Suprapubic skin (tissue), 4 donors: ENCODE data around the gene INTS6L.

Experiments
- POLR2A ChIP-seq, 2 donors: fragments of 450-650 bp; IDR thresholded peaks; one replicate each; pipeline ENCODE4 v1.6.1; 2017; ENCODE audit warnings: antibody characterized with exemption in 2 of 2, mild to moderate bottlenecking in 2 of 2, moderate library complexity in 2 of 2
- POLR2AphosphoS5 ChIP-seq, 3 donors: sonication (generic); formaldehyde crosslinking; IDR thresholded peaks; one replicate each; pipeline ENCODE4 v1.6.1; 2017; ENCODE audit warnings: antibody characterized with exemption in 3 of 3
- TF ChIP-seq, protein P1 (sequence below), 2 donors: fragments of 200-600 bp in 1 of 2; fragments of 450-650 bp in 1 of 2; sonication (generic) in 1 of 2; IDR thresholded peaks; one replicate each; pipeline ENCODE4 v1.5.1; 2016 to 2019; ENCODE audit warnings: antibody characterized with exemption in 2 of 2, mild to moderate bottlenecking in 1 of 2, moderate library complexity in 1 of 2

DNA sequence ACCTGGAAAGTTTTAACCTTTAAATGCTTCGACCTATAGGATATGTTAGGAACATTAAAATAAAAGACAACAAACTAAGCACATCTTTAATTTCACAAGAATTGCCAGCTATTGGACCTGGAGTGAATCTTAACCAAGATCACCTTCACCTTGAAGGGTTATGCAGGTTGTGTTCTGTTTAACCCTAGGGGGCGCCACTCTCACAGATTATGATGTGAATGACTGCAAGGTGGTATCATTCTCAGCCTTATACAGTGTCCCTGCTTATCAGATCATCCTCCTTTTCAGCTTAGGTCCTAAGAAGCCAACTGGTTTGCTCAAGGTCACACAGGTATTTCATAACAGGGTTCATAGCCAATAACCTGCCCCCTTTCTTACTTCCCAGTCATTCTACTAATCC is 23.5 kb downstream of the INTS6L start:
- TF ChIP-seq POLR2A (IDR thresholded peaks at IDR 0.05) (no peak), POLR2AphosphoS5 (IDR thresholded peaks at IDR 0.05) (no peak)
- TF ChIP-seq, protein P1, sequence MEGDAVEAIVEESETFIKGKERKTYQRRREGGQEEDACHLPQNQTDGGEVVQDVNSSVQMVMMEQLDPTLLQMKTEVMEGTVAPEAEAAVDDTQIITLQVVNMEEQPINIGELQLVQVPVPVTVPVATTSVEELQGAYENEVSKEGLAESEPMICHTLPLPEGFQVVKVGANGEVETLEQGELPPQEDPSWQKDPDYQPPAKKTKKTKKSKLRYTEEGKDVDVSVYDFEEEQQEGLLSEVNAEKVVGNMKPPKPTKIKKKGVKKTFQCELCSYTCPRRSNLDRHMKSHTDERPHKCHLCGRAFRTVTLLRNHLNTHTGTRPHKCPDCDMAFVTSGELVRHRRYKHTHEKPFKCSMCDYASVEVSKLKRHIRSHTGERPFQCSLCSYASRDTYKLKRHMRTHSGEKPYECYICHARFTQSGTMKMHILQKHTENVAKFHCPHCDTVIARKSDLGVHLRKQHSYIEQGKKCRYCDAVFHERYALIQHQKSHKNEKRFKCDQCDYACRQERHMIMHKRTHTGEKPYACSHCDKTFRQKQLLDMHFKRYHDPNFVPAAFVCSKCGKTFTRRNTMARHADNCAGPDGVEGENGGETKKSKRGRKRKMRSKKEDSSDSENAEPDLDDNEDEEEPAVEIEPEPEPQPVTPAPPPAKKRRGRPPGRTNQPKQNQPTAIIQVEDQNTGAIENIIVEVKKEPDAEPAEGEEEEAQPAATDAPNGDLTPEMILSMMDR (IDR thresholded peaks at IDR 0.05): no peak
